Mucosa of gallbladder (tissue), 1 donor: ENCODE data around the gene UBE2G2. TPM values are rescaled to one million over a fixed set of nuclear protein-coding genes. Genes with fewer than 3 reads are reported as not detected.

ENCODE experiments used
- DNase-seq: peaks from one replicate; pipeline ENCODE4 v3.0.0-alpha.2; 2020; ENCODE audit warnings: low spot score
- total RNA-seq: library from RNA; stranded (reverse); gene quantifications from one replicate; pipeline ENCODE4 v1.2.1, GENCODE V29; 2021
- donor health status: DM: no; HTN: no; CAD: no.

The UBE2G2 gene
- total RNA-seq, 1 donor from 2014 or later = 74.4 TPM

DNA sequence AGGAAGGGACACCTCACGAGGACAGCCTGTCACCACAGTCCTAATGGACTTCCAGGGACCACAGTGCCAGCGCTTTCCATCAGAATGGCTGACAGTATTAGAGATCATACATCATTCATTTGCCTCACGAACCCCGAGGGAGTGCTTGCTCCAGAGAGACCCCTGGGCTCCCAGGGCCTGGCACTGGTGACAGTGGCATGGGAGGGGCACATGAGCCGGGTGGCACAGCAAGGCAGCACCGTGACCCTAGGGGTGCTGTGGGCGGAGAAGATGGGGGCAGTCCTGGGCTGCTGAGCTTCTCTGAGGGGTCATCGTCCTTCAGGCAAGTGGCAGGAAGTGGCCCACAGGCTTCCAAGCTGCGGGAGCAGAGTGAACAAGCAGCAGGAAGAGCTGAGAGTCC is 73.9 kb downstream of the UBE2G2 start:
- DNase-seq = no peak

DNA sequence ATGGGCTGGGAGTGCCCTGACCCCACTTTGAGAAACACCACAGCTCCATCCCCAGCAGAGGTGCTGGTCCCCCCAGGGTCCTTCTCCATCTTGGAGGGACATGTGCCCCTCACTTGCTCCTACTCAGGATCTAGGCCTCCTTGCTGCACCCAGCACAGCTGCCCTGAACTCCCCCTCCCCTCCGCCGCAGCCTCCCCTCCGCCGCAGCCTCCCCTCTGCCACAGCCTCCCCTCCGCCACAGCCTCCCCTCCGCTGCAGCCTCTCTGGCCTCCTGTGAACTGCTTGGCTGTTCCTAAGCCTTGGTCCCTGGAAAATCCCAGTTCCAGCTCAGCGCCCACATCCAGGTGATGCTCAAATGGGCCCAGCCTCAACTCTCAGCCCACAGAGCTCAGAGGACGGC is 74.3 kb downstream of the UBE2G2 start:
- DNase-seq = no peak

DNA sequence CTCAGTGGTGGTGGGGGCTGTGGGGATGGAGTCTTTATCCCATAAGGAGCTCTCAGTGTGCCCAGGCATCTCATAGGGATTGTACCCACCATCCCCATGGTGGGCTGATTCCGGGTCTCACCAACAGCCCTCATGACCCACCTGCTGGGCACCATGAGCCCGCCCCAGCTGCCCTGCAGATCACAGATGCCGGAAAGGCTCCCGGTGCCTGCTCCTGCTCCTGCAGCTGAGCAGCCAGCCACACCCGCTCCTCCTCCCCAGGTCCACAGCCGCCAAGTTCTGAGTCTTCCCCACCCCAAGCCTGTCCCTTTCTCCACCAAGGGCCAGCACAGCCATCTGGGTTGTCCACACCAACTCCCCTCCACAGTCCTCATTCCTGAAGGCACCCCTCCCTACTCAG is 74.8 kb downstream of the UBE2G2 start:
- no peak for DNase-seq

- no peak for DNase-seq
These were observed 76.7 kb downstream of the UBE2G2 start for GRCh38 chr21:44724926-44725325.

DNA sequence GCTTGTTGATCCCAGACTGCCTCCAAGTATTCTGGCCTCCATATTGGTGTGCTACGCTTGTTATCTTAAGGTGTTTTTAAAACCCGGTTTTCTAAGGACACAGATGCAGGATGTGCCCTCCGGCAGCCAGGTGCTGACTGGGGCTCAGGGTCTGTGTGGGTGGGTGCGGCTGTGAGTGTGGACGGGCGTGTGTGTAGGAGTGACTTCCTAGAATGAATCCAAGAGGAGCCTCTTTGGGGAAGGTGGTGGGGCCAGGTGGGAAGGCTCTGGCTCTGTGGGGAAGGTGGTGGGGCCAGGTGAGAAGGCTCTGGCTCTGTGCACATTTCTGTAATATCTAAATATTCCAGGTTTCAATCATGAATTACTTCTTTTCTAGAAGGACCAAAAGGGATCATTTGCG is 77.4 kb downstream of the UBE2G2 start:
- no peak for DNase-seq

DNA sequence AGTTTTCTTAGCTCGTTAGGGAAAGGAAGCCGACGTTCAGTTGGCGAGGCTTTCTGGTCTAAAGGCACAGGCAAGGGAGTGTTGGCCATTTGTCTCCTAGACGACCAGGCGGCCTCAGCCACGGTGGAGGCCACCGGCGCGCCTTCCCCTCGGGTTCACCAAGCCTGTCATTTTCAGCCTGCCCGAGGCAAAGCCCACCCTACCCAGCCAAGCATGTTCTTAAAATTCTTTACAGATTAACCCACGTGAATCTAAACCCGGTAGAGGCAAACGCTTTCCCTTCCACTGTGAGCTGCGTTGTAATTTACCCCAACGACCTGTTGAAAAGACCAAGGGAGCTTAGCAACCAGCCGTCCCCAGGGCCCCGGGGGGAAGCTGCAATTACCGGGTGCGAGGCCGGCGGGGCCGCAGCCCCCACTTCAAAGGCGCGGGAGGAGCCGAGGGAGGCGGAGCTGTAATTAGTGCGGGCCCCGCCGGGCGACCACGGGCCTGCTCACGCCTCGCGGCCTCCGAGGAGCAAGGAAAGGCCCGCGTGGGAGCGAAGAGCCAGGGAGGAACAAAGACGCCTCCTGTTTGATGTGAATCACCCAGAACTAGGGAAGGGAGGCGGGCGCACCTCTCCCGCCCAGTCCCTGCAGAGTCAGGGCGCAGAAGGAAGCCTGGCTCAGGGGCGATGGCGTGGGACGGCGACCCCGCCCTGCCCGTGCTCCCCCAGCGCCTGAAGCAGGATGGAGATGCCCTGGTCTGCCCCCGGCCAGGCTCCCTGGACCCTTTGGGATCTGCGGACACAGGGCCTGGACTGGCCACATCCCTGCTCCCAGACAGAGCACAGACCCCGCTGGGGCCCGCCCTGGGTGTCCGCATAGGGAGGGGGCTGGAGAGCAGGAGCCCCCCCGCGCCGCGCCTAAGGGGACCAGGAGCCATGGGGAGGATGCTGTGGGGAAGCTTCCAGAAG is 78.2 kb downstream of the UBE2G2 start:
- DNase-seq = no peak

DNA sequence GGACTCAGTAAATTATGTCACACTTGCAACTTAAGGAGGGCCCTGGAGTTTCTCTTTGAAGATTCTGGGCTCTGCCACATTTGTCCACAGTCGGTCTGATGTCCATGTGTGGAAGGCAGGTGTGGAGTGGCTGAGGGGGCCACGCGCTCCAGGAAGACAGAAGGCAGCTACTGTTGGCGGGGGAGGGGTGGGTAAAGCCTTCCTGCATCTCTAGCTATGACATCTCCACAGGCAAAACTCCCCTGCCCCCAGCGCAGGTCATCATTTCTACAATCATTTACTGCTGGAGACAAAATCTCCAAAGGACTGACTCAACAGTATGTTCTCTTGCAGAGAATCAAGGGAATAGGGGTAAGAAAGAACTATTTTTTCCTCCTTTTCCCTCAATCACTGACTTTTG is 78.9 kb downstream of the UBE2G2 start:
- DNase-seq = no peak

DNA sequence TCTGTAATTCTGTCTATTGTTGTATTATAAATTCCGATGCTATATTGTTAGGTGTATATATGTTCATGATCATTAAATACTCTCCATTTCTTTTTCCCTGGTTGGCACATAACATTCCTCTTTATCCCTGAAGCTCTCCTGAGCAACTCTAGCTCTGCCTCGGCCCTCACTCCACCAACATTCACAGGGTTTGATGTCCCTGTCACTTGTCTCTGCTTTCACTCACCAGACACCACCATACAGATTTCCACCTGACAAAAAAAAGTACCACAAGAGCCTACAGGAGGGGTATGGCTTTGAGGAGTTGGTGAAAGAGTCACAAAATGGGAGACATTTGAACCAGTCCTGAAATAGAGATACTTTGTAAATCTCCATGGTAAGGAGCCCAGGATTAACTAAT is 81.5 kb downstream of the UBE2G2 start:
- DNase-seq = no peak

Other genes starting within 250 kb of the UBE2G2 start
- not detected for gene KRTAP10-3, start 243.0 kb downstream of the UBE2G2 start, total RNA-seq
- not detected for gene KRTAP10-4, start 228.1 kb downstream of the UBE2G2 start, total RNA-seq
- gene KRTAP10-5, start 221.2 kb downstream of the UBE2G2 start, total RNA-seq = not detected
- gene KRTAP10-6, start 209.3 kb downstream of the UBE2G2 start, total RNA-seq = not detected
- gene KRTAP10-7, start 201.2 kb downstream of the UBE2G2 start, total RNA-seq = not detected
- not detected for gene KRTAP10-8, start 189.7 kb downstream of the UBE2G2 start, total RNA-seq
- gene KRTAP10-9, start 174.7 kb downstream of the UBE2G2 start, total RNA-seq = not detected
- gene KRTAP10-10, start 164.5 kb downstream of the UBE2G2 start, total RNA-seq = not detected
- not detected for gene KRTAP10-11, start 155.4 kb downstream of the UBE2G2 start, total RNA-seq
- gene KRTAP12-4, start 147.2 kb downstream of the UBE2G2 start, total RNA-seq = not detected
- gene KRTAP12-3, start 143.9 kb downstream of the UBE2G2 start, total RNA-seq = not detected
- not detected for gene KRTAP12-2, start 134.9 kb downstream of the UBE2G2 start, total RNA-seq
- not detected for gene KRTAP12-1, start 119.7 kb downstream of the UBE2G2 start, total RNA-seq
- gene KRTAP10-12, start 104.6 kb downstream of the UBE2G2 start, total RNA-seq = not detected
- 0.06 TPM for gene TSPEAR, start 90.2 kb downstream of the UBE2G2 start, total RNA-seq
- 70.5 TPM for gene SUMO3, start 16.2 kb upstream of the UBE2G2 start, total RNA-seq
- 295 TPM for gene PTTG1IP, start 71.9 kb upstream of the UBE2G2 start, total RNA-seq
- 84.5 TPM for gene ITGB2, start 119.1 kb upstream of the UBE2G2 start, total RNA-seq
- gene SLX9, start 138.2 kb upstream of the UBE2G2 start, total RNA-seq = 34.6 TPM